ENCODE data around the gene AIFM2.
"Not testable (repeated sequence)": the region's sequence is repeated elsewhere in the genome, so short reads cannot be mapped to it uniquely, and the experiment has no call there.

Gene AIFM2

GRCh38 chr10:70121281-70121949 is 11.2 kb downstream of the AIFM2 start:
- no peak for DNase-seq

DNA sequence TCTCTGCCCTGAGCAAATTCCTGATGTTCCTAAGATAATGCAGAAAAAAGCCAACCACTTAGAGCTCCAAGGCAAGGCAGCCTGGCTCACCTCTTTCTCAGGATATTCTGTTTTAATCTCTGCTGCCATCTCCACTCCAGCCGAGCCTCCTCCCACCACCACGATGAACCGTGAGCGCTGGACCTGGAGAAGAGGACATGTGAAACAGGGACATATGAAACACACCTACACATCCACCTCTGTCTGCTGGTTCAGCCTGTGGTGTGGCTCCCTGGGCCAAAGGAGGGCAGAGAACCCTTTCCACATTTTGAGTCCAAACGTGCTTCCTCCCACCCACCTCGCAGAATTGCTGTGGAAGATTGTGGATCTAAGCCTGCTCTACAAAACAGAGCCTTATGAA is 12.2 kb downstream of the AIFM2 start:
- no peak for DNase-seq

DNA sequence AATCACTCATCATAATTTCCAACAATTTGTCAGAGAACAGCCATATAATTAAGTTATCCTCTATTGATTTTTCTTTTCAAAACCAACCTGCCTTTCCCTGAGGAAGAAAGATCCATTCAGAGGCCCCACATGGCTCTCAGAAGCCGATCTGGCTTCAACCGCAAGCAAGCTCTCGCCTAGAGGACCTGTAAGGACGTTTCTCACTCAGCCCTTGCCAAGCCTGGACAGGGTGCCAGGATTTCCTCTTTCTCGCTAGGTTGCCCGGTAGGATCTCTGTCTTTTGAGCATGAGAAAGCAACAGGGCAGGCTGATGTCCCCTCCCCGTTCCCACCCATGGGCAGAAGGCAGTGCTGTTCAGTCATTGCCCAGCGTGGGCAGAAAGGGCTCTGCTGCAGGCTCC is 13.0 kb downstream of the AIFM2 start:
- DNase-seq = no peak

GRCh38 chr10:70119197-70119596 is 13.4 kb downstream of the AIFM2 start:
- no peak for DNase-seq

DNA sequence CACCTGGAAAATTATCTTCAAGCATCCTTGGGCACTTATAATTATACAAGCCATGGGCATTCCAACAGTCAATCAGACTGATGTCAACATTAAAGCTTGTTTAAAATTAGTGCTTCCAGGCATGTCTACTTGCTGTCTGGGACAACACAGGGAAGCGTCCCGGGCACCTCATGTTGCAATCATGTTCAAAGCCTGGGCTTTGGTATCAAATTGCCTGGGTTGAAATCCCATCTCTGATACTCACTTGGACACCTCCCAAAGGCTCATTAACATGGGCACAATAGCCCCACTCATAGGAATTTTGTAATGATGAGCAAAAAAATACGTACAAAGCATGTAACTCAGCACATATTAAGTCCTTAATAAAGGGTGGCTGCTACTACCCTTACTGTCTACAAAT is 14.4 kb downstream of the AIFM2 start:
- DNase-seq = no peak

- DNase-seq = no peak
Measured at GRCh38 chr10:70117646-70118045, 15.0 kb downstream of the AIFM2 start.

DNA sequence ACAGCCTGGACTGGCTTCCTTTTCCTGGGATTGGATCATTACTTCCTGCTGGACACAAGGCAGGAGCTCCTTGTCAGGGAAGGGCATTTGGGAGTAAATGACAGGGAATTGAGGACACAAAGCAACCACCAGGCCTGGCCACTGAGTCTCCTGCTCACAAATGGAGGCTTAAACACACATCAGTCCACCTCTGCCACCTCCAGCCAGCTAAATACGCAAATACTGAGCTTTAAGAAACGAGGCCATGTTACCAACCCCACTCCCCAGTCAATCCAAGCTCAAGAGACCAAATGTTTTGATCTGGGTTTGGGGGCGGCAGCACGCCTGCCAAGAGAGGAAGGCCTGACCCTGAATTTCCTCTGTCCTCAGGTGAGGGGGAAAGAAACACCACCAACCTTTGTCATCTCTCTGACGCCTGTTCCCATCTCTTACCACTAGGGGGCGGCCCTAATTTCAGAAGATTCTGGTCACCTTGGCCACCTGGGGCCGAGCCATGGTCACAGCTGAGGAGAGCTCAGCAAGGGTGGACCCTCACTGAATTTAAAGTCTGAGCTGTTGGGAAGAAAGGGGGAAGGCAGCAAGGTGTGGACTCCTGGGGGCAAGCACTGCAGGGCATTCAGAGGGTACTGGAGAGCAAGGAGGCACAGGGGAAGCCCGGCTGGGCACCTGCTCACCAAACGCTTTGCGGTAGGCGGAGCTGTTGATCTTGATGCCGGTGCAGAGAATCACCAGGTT is 16.5 kb downstream of the AIFM2 start:
- peak; percentile 71 for DNase-seq

DNA sequence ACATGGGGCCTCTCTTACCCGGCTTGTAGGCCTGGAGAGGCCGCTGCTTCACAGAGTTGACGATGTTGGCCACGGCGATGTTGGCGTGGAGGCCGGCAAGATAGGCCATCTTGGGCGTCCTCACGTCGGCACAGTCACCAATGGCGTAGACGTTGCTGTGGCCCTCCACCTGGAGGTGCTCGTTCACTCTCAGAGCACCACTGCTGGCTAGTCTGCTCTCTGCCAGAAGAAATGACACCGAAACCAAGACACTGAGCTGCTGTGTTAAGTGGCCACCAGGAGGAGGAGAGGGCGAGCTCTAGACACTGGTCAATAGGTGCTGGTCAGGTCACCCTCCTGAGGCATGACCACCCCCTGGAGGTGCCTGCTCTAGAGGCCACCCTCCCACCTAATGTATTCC is 17.7 kb downstream of the AIFM2 start:
- DNase-seq = no peak

DNA sequence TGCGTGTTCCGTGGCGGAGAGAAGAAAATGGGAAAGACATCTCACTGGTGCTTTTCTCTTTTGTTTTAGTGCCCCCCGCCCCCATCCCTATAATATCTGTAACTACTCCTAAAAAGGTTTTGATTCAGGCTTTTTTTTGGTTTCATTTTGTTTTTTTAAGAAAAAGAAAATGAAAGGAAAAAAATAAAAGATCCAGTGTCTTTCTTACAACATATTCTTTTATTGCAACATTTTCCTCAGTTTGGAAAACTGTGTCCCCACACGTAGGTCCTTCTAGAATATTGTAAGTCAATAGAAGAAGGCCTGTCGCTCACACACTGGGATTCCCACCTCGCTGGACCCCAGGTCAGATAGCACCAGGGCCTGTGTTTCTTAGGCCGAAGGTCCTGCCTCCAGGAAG is 20.6 kb downstream of the AIFM2 start:
- no peak for DNase-seq

DNA sequence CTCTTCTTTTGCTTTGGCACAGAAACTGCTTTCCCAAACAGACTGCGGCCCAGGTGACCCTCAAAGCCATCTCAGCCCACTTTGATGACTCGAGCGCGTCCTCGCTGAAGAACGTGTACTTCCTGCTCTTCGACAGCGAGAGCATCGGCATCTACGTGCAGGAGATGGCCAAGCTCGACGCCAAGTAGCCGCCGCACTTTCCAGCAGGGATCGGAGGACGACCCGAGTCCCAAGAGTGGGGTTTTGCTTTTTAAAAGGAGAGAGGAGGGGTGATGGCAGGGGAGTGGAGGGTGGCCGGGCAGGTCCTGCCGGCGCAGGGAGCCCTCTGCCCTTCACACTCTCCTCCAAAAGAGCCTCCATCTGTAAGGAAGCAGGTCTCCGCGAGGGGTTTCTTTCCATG is 21.1 kb downstream of the AIFM2 start:
- DNase-seq = no peak

- no peak for DNase-seq
Measured at GRCh38 chr10:70109064-70109729, 23.4 kb downstream of the AIFM2 start.

GRCh38 chr10:70106958-70107791 is 25.4 kb downstream of the AIFM2 start:
- peak; percentile 30 for DNase-seq

GRCh38 chr10:70101668-70102067 is 31.0 kb downstream of the AIFM2 start:
- DNase-seq = no peak

DNA sequence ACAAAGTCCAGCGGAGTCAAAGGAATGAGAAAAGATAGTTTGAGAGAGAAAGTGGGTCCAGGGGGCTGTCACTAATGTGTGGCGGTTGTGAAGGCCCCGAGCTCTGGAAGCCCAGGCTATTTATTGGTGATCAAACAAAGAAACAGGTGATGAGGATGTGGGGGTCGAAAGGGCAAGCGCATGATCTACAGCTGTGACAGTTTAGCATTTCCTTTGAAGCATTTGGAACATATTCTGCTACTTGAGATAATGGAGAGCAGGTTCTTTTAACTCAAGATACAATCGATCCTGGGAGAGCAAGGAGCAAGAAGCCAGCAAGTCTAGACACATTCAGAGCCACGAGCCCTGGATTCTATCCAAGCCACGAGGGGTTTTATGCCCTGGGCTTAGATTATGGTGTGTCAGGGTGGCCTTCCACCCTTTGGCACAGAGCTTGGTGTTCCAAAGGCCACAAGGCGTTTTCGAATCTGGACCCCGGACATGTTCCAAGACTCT is 31.5 kb downstream of the AIFM2 start:
- not testable (repeated sequence) for DNase-seq

DNA sequence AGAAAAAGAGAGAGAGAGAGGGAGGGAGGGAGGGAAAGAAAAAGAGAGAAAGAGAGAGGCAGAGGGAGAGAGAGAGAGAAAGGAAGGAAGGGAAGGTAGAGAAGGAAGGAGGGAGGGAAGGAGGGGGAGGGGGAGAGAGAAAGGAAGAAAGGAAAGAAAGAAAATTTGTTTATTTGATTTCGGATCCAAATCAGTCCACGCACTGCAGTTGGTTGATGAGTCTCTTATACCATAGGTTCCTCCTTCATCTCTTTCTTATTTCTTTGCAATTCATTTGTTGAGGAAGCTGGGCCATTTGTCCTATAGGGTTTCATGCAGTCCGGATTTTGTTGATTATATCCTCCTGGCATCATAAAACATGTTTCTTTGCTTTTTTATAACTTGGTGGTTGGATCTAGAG is 34.4 kb downstream of the AIFM2 start:
- no peak for DNase-seq

DNA sequence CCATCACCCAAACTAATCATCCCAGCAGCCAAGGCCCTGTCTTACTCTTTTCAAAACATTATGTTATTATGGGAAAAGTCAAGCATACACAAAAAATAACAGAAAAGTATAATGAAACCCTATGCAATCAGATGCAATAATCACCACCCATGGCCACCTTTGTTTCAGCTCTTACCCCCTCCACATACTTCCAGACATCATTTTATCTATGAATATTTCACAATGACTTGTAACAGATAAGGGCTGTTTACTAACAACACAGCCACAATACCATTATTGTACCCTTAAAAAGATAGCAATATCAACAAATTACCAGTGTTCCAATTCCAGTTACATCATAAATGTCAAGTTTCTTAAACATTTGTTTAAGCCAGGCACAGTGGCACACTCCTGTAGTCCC is 35.2 kb downstream of the AIFM2 start:
- DNase-seq = no peak

GRCh38 chr10:70096705-70097420 is 35.8 kb downstream of the AIFM2 start:
- no peak for DNase-seq

DNA sequence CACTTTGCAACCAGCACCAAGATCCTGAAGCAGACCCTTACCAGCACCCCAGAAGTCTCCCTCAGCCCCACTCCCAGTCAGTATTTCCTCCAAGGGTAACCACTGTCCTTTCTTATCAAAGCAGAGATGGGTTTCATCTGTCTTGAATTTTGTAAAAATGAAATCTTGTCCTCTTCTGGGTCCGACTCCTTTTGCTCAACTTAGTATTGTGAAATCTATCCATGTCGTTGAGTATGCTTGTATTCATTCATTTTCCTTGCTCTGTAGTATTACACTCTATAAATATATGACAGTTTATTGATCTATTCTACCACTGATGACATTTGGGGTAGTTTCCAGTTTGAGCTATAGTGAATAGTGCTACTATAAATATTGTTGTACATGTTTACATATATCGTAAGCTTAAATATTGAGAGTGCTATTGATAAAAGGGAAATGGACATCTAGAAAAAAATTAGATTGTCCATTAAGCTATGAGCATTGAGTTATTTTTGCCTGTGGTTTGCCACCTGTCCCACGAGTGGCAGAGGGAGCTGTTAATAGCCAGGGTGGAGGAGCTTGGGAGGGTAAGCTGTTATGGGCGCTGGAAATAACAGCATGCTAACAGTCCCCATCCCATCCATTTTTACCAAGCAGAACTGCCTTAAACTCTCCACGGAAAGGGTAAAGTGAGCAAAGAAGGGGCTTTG is 36.5 kb downstream of the AIFM2 start:
- no peak for DNase-seq

DNA sequence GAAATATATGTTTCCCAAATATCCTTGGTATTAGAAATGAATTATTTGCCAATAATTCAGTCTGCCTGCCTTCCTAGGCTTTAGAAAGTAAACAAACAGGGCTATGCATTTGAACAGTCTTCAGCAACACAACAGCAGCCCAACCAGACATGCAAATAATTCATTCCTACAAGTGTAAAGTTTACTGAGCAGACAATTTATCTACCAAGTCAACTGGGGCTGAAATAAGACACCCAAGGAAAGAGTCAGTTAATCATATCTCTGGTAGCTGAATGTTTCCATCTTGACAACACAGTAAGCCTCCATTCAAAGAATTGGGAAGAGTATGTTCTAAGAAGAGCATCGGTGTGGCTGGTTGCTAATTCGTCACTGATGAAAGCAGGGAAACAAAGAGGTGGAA is 38.4 kb downstream of the AIFM2 start:
- no peak for DNase-seq

DNA sequence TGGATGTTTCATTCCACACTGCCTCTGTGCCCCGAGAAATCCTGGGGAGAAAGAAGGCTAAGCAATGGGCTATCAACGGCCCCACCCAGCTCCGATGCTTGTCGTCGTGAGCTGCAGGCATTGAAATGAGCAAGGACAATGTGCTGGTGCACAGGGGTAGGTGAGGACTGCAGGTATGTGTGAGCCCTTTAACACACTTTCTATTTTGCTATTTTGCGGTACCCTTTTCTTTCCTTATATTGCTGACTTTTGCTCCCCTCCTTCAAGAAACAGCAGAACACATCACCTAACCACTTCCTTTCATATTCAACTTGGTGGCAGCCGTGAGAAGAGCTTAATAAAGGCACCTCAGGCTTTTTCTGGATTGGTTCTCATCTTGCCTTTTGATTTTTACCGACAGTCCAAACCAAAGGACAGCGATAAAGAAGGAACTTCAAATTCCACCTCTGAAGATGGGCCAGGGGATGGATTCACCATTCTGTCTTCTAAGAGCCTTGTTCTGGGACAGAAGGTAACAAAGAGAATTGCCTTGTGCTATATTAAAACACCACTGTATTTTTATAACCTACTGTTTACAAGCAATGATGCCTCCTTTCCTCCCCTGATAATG is 39.2 kb downstream of the AIFM2 start:
- DNase-seq = no peak

- no peak for DNase-seq
Measured at GRCh38 chr10:70092389-70092718, 40.3 kb downstream of the AIFM2 start.

DNA sequence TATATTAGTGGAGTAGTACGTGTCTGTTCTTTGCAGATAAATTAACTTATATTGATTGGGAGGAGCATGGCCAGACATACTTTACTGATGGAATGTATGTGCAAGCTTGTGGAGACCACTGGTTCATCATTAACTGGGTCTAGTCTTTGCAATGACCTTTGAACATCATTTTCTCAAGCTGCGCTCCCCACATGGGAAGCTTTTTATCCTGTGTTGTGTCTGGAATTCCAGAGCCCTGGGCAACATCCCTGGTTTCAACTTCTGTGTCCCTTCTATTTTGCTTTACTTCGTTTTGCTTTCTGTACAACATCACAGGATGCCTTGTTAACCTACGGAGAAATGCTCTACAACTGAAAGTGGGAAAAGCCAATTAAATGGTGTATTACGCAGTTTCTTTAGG is 41.7 kb downstream of the AIFM2 start:
- DNase-seq = no peak

All from eye (tissue), 1 donor.